Common myeloid progenitor, CD34-positive (primary cell): ENCODE results near the gene ATOH8.

ENCODE experiments used
- CTCF ChIA-PET: fragments of 350-600 bp; sonication (Branson Sonifier 250); formaldehyde crosslinking; loops from one replicate; lab custom pipeline; 2021; ENCODE audit warnings: antibody characterized with exemption; lab: Charles Lee
- POLR2A ChIA-PET: fragments of 350-600 bp; sonication (Branson Sonifier 250); formaldehyde crosslinking; loops from one replicate; lab custom pipeline; 2021; ENCODE audit warnings: antibody characterized with exemption; lab: Charles Lee
- DNase-seq, 3 donors: peaks; one replicate each; pipeline versions ENCODE4 v3.0.0 to v3.0.0-alpha.2; 2013
- H3K27ac ChIP-seq, 2 experiments: 1 replicate in 1 of 2; 2 replicates in 1 of 2; pipeline ENCODE4 v1.7.0; 2013; ENCODE audit warnings: inconsistent platforms in 2 of 2, low read length in 2 of 2, mild to moderate bottlenecking in 2 of 2, low read depth in 1 of 2, moderate library complexity in 1 of 2; ENCODE audit not compliant: severe bottlenecking in 2 of 2, insufficient read depth in 1 of 2, poor library complexity in 1 of 2
- H3K27me3 ChIP-seq, 5 experiments: replicated peaks in 2 of 5; 1 replicate in 3 of 5; 2 replicates in 2 of 5; pipeline versions ENCODE4 v1.6.1 to v1.7.0; 2013; ENCODE audit warnings: low read length in 4 of 5, mild to moderate bottlenecking in 2 of 5, moderate library complexity in 2 of 5, inconsistent platforms in 1 of 5; ENCODE audit not compliant: insufficient read depth in 5 of 5, control insufficient read depth in 4 of 5
- H3K36me3 ChIP-seq, 4 experiments: 1 replicate in 2 of 4; 2 replicates in 2 of 4; pipeline versions ENCODE4 v1.6.1 to v1.7.0; 2013; ENCODE audit warnings: low read length in 3 of 4, control low read depth in 1 of 4, mild to moderate bottlenecking in 1 of 4; ENCODE audit not compliant: control insufficient read depth in 4 of 4, insufficient read depth in 4 of 4
- H3K4me1 ChIP-seq, 4 experiments: 1 replicate in 3 of 4; 2 replicates in 1 of 4; pipeline versions ENCODE4 v1.6.1 to v1.7.1; 2013; ENCODE audit warnings: low read length in 3 of 4, mild to moderate bottlenecking in 3 of 4, control low read depth in 1 of 4, inconsistent platforms in 1 of 4, moderate library complexity in 1 of 4; ENCODE audit not compliant: control insufficient read depth in 4 of 4, insufficient read depth in 4 of 4; ENCODE audit errors: control extremely low read depth in 1 of 4
- H3K4me3 ChIP-seq, 7 experiments: 1 replicate in 4 of 7; 2 replicates in 3 of 7; pipeline versions ENCODE4 v1.5.1 to v1.7.0; 2013; ENCODE audit warnings: mild to moderate bottlenecking in 7 of 7, low read length in 6 of 7, moderate library complexity in 6 of 7, inconsistent platforms in 2 of 7, low read depth in 2 of 7, control low read depth in 1 of 7; ENCODE audit not compliant: insufficient read depth in 4 of 7, control insufficient read depth in 1 of 7; ENCODE audit errors: extremely low read depth in 1 of 7
- H3K9me3 ChIP-seq, 5 experiments: 1 replicate in 4 of 5; 2 replicates in 1 of 5; pipeline versions ENCODE4 v1.6.1 to v1.7.1; 2013; ENCODE audit warnings: low read length in 4 of 5, mild to moderate bottlenecking in 2 of 5, inconsistent platforms in 1 of 5, low read depth in 1 of 5, moderate library complexity in 1 of 5; ENCODE audit not compliant: control insufficient read depth in 4 of 5, insufficient read depth in 2 of 5; ENCODE audit errors: control extremely low read depth in 1 of 5
- WGBS: methylation state at CpG from one replicate; pipeline ENCODE4 v1.1.5; 2013; ENCODE audit not compliant: insufficient coverage; 5-methylcytosine and 5-hydroxymethylcytosine counted together

The ATOH8 gene

DNA sequence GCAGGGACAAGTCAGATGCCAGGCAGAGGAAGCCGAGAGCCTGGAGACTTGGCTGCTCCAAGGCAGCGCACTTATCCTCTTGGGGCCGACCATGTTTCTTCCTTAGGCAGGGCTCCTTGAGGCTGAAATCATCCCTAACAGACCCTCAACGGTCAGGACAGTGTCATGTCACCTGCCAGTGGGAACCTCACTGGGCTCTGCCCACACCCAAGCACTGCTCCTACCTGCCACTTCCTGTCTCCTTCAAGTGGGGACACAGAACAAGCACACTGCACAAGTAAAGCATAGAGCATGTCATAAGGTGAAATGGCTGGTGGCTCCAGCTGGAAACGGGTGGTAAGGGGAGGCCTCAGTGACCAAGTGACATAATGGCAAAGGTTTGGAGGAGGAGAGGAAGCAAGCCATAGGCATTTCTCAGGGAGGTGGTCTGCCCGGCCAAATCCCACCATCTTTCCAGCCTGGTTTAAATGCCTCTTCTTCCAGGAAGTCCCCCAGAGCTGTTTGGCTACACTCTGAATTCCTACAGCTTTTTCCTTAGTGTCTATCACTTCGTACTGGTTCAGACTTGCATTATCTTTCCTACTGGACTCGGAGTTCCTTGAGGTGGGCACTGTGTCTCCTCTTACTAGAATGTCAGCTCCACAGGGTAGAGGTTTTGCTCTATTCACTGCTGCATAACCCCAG lies 7.3 kb upstream of the ATOH8 start:
- H3K4me1 ChIP-seq, result peaks cover 0 to 16% (median 7%) of the 10 kb centered on the region in 4 experiments
- no peaks in the 10 kb centered on the region for H3K9me3 ChIP-seq
- ChIA-PET CTCF (interaction anchor here (1.0 to 11.4 kb wide), 8 partner anchors 9 to 71 kb away, joined by 3 to 218 read pairs (median 6); no protein-coding TSS in a partner anchor), POLR2A (no interaction called here)
- DNase-seq, result no peak
- no peaks in the 10 kb centered on the region for H3K36me3 ChIP-seq
- H3K4me3 ChIP-seq, result no peak overlapping the region
- H3K27me3 ChIP-seq, result peaks cover 0 to 36% (median 15%) of the 10 kb centered on the region in 5 experiments
- H3K27ac ChIP-seq, result no peak overlapping the region
- WGBS, result 98% methylated on average over 6 of the region's 8 CpGs

DNA sequence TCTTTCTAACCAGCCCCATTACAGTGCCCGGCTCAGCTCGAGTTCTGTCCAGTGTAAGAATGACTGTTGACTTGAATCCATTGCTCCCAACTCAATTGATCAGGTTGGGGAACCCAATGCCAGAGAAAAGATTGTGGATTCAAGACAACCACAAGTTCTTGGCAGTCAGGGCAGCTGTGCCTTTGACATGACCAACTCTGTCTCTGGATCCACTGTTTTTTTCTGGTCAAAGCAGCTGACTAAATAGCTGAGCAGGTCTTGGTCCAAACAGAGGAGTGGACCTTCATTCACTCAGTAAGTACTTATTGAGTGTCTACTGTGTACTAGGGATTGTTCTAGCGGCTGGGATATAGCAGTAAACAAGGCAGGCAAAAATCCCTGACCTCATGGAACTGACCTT lies 6.3 kb upstream of the ATOH8 start:
- Histone ChIP-seq H3K9me3 (no peaks in the 10 kb centered on the region), H3K27ac (no peak overlapping the region), H3K4me3 (no peak overlapping the region), H3K27me3 (peaks cover 0 to 45% (median 24%) of the 10 kb centered on the region in 5 experiments), H3K4me1 (peaks cover 0 to 13% (median 5%) of the 10 kb centered on the region in 4 experiments), H3K36me3 (no peaks in the 10 kb centered on the region)
- ChIA-PET POLR2A (no interaction called here), CTCF (interaction anchor here (0.7 to 11.4 kb wide), 7 partner anchors 10 to 70 kb away, joined by 4 to 218 read pairs (median 6); no protein-coding TSS in a partner anchor)
- WGBS, result 100% methylated on average over 2 of the region's 3 CpGs
- no peak for DNase-seq

DNA sequence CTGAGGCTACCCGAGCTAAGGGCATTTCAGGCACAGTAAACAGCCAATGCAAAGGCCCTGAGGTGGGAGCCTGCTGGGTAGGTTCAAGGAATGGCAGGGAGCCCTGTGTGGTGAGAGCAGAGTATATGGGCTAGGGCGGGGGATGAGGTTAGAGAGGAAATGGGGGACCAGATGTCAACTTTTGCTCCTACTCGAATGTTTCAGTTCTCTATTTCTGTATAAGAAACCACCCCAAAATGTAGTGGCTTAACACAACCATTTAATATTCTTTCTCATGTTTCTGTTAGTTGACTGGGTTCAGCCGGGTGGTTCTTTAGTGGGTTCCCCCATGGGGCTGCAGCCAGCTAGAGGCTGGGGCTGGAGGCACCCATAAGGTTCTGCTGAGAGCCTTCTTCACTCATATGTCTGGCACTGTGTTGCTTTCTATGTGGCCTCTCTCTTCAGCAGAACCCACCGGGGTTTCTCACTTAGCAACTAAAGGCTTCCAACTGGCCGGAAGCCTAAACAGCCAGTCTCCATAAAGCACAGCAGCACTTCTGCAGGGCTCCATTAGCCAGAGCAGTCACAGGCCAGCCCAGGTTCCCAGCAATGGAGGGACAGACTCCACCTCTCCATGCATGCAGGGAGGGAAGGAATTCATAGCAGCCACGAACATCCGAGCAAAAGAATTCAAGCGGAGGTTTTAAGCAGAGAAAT lies 5.6 kb upstream of the ATOH8 start:
- WGBS, result 81% methylated on average over 5 of the region's 9 CpGs
- Histone ChIP-seq H3K27me3 (peaks cover 0 to 53% (median 30%) of the 10 kb centered on the region in 5 experiments), H3K36me3 (no peaks in the 10 kb centered on the region), H3K4me1 (peaks cover 0 to 8% (median 3%) of the 10 kb centered on the region in 4 experiments), H3K27ac (no peak overlapping the region), H3K9me3 (no peaks in the 10 kb centered on the region), H3K4me3 (no peak overlapping the region)
- CTCF ChIA-PET, result interaction anchor here (0.8 to 11.4 kb wide), 15 partner anchors 7 to 331 kb away, joined by 3 to 218 read pairs (median 8); no protein-coding TSS in a partner anchor
- DNase-seq, result peak in 2 of 3 donors; percentile 34 to 46
- POLR2A ChIA-PET, result no interaction called here

DNA sequence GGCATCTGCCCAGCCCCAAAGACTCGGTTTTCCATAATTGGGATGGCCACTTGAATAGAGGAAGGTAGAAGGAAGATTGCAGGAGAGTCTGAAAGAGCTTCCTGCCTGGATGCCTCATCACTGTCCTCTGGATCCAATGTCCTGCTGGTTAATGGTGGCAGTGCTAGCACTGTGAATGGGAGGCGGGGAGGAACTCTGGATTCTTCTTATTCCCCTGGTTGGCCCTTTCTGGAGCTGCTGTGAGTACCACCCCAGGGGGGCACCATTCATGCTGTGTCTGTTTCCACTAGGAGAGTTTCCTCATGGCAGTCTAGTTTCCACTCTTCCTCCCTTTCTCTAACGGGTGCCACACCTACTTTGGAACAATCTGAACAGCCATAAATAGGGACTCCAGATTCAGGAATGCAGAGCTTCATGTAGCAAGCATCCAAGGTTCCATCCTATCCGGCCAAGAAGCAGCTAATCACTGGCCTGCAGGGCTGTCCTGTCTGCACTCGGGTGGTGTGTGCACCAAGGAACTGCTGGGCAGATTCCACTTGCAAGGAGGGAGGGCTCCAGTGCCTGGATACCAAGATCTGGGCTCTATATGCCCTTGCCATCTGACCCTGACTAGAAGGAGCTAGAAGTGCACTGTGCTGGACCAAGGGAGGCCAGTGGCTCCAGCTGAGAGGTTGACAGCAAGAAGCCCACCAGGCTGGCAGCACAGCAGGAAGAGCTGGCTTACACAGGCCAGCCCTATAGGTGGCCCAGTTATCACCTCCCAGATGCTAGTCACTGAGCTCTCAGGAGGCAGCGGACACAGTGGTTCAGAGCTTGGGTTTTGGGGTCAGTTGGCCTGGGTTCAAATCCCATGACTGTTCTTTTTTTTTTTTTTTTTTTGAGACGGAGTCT lies 4.6 kb upstream of the ATOH8 start:
- Histone ChIP-seq H3K36me3 (no peaks in the 10 kb centered on the region), H3K27me3 (peaks cover 0 to 63% (median 30%) of the 10 kb centered on the region in 5 experiments), H3K4me3 (no peak overlapping the region), H3K9me3 (no peaks in the 10 kb centered on the region), H3K4me1 (peaks cover 0 to 16% (median 13%) of the 10 kb centered on the region in 4 experiments), H3K27ac (no peak overlapping the region)
- DNase-seq, result no peak
- ChIA-PET POLR2A (interaction anchor here (0.6 to 1.8 kb wide), 2 partner anchors 27 to 64 kb away, joined by 3 to 7 read pairs; no protein-coding TSS in a partner anchor), CTCF (interaction anchor here (0.9 to 11.4 kb wide), 22 partner anchors 8 to 330 kb away, joined by 3 to 218 read pairs (median 6); no protein-coding TSS in a partner anchor)
- WGBS, result 96% methylated on average over 4 of the region's 7 CpGs

DNA sequence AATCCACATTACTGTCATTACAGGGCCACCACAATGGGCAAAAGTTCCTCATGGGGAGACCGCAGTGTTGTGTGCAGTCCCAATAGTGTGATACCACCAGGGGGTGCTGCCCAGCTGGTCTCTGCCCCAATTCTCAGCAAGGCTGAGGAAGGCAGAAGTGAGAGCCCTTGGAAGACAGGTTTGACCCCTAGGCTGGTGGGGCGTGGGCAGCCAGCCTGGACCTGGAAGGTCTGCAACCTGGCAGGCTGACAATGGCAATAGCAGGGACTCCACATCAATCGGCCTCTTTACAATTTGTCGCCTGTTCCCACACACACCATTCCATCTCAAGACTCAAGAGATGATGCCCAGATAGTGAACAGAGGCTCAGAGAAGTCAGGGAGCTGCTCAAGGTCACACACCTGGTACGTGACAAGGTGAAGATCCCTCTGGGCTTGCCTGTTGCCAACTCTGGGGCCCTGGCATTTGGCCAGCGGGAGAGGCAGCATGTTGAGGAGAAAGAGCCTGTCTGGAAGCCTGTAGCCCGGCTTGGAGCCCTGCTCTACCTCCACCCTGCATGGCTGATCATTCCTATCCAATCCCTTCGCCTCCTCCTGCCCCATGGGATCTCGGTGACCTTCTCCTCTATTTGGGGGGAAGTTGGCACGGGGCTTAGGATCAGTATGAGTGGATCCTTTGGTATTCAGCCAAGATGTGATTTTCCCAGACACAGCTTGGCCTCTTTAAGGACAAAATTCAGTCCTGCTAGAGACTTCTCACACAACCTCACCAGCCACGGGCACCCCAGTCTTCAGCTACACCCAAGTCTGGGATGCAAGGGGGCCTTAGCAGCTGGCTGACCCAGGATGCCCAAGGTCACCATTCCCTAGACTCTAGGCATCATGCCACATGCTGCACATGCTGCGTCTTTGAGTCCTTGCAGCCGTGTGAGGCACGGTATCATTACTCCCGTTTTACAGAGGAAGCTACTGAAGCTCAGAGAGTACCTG lies 2.9 kb upstream of the ATOH8 start:
- H3K36me3 ChIP-seq, result no peaks in the 10 kb centered on the region
- POLR2A ChIA-PET, result interaction anchor here (1.8 kb wide), 1 partner anchor 63 kb away, joined by 7 read pairs; no protein-coding TSS in a partner anchor

More for the DNA sequence above, 2.9 kb upstream of the ATOH8 start:
- Histone ChIP-seq H3K27ac (no peak overlapping the region), H3K4me1 (peaks cover 0 to 30% (median 26%) of the 10 kb centered on the region in 4 experiments), H3K9me3 (no peaks in the 10 kb centered on the region), H3K4me3 (no peak overlapping the region), H3K27me3 (peaks cover 0 to 71% (median 32%) of the 10 kb centered on the region in 5 experiments)
- CTCF ChIA-PET, result interaction anchor here (0.9 to 11.4 kb wide), 24 partner anchors 8 to 337 kb away, joined by 3 to 218 read pairs (median 6); no protein-coding TSS in a partner anchor
- DNase-seq, result peak; percentile 76 to 87 (median 81)
- WGBS, result 54% methylated on average over 14 of the region's 15 CpGs
